ENCODE measurements around the gene SUFU.

GRCh38 chr10:102614888-102615287 is 111.1 kb downstream of the SUFU start:
- TF ChIP-seq, protein P1, sequence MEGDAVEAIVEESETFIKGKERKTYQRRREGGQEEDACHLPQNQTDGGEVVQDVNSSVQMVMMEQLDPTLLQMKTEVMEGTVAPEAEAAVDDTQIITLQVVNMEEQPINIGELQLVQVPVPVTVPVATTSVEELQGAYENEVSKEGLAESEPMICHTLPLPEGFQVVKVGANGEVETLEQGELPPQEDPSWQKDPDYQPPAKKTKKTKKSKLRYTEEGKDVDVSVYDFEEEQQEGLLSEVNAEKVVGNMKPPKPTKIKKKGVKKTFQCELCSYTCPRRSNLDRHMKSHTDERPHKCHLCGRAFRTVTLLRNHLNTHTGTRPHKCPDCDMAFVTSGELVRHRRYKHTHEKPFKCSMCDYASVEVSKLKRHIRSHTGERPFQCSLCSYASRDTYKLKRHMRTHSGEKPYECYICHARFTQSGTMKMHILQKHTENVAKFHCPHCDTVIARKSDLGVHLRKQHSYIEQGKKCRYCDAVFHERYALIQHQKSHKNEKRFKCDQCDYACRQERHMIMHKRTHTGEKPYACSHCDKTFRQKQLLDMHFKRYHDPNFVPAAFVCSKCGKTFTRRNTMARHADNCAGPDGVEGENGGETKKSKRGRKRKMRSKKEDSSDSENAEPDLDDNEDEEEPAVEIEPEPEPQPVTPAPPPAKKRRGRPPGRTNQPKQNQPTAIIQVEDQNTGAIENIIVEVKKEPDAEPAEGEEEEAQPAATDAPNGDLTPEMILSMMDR (conservative IDR thresholded peaks at IDR 0.05; ENCODE audit: low read depth, low read length): no peak
- TF ChIP-seq EZH2phosphoT487 (IDR thresholded peaks at IDR 0.05; ENCODE audit: borderline replicate concordance, low read length) (no peak), EZH2 (IDR thresholded peaks at IDR 0.05; ENCODE audit: low read length, unreplicated experiment) (no peak)
